Measurements from ENCODE around the gene FOXN4. TPM values are rescaled to one million over a fixed set of nuclear protein-coding genes. Genes with fewer than 3 reads are reported as not detected.

FOXN4 gene
- polyA plus RNA-seq, 3 donors, result 2.3 to 2.7 (median 2.4) TPM

DNA sequence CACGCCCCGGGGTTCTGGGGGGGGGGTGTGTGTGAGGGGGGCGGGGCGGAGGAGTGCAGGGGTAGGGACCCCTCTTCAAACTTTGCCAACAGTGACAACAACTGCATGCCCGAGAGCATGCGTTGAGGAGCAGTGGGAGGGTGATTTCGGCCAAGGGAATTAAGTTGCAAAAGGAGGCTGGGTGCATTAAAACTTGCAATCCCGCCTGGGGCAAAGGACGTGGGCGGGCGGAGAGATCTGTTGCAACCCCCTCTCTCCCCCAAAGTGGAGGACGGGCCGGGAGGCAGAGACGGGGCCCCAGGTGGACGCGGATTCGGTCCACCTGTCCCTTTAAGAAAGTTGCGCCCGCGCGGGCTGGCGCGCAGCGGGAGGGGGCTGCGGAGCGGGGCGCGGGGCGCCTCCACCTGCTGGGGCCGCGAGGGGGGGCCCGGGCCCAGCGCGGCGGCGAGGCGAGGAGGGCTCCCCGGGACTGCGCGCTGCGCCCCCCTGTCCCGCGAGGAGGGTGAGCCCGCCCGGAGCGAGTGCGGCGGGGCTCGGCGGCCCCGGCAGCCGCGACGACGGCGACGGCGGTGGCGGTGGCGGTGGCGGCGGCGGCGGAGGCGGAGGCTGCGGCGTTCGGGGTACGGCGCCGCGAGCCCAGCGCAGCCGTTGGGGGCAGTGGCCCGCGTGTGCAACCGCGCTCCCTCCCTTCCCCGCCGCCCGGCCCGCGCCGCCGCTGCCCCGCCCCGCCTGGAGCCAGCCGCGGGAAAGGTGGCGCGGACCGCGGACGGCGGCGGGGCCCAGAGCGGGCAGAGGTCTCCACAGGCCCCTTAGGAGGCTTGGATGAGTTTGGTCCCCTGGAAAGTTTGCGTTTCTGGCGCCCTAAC, 530 bp upstream of the FOXN4 start:
- DNase-seq, result no peak

DNA sequence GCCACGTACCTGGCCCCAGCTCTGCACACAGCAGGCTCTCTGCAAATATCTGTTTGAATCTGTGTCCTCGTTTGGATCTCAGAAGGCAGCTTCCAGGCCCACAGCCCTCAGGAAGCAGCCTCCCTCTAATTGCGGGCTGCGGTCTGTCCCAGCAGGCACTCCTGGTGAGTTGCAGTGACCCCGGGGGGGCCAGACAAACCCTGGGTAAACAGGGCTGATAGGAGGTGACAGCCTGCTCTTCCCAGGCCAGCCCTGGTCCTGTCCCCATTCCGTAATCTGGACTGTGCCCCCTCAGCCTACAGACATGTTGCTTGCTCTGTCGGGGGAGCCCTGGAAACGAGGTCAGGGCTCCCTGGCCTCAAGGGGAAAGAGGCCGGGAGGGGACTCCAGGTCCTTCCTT, 2.0 kb downstream of the FOXN4 start:
- DNase-seq, result no peak

DNA sequence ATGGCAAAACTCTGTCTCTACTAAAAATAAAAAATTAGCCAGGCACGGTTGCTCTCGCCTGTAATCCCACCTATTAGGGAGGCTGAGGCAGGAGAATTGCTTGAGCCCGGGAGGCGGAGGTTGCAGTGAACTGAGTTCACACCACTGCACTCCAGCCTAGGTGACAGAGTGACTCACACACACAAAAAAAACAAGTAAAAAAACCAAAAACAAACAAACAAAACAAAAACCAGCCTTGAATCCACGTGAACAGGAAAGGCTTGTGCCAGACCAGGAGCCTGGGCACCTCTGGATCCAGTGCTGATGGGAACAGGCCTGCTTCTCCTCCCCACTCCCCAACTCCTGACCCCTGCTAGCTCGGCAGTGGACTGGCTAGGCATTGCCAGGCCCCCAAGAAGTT, 3.5 kb downstream of the FOXN4 start:
- no peak for DNase-seq

DNA sequence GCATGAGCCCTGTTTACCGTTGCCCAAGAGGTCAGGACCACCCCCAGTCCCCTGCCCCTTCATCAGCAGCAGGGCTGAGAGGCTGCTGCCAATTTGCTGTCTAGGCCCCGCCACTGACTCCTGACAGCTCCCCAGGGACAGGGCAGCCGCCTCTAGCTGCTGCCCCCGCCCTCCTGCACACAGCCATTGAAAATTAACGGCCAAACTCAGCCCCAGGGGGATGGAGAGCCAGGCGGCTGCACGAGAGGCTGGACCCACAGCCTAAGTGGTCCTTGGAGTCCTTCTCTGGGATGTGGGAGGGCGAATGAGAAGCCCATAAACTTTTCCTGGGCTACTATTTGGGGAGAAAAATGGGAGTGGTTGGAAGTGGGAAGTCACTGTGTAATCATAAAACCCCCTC, 4.6 kb downstream of the FOXN4 start:
- no peak for DNase-seq

DNA sequence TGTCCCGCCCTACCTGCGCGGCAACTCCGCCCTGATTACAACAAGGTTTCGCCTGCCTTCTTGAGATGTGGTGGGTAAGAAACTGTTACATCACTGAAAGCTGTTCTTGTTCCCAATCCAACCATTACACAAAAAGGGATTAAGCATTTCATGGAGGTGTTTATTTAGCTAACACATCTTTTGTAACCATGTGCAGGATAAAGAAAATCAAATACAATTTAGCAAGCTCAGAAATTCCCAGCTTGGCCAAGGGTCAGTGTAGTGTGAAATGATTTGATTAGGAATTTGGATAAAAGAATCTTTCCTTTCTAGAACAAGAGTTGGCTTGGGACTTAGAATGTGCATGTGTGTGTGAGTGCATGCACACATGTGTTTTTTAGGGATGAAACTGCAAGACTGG, 6.3 kb downstream of the FOXN4 start:
- DNase-seq, result no peak

DNA sequence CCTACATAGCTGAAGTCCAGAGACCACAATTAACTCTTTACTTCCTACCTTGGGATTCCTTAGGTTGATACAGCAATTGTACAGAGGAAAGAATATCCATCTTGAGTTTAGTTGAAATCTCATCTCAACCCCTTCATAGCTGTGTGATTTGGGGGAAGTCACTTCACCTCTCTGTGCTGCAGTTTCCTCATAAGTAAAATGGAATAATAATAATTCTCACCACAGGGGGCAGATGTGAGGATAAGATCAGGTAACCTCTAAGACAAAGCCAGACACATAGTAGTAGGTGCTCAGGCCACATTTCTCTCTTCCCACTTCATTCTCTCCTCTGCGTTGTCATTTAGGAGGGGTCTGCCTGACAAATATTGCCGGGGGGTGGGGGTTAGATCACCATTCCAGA, 6.7 kb downstream of the FOXN4 start:
- no peak for DNase-seq

DNA sequence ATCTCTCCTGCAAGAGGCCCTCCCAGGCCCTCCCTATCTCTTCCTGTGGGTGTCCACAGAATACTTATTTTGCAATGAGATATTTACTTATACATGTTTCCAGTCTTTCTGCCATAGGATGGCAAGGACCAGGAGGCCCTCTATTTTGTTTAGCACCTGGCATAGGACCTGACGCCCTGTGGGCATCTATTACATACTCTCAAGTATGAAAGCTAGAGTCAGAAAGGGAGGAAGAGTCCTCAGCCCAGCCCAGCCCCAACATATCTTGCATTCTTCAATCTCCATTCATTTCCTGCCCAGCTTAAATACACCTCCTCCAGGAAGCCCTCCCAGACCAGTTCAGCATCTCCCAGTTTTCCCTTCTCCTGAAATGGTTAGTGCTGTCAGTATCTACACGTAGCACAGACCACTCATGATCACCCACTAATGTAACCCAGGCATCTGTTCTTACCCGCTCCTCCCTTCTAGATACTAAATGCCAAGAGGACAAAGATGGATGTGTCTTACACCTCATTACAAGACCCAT, 7.4 kb downstream of the FOXN4 start:
- no peak for DNase-seq

DNA sequence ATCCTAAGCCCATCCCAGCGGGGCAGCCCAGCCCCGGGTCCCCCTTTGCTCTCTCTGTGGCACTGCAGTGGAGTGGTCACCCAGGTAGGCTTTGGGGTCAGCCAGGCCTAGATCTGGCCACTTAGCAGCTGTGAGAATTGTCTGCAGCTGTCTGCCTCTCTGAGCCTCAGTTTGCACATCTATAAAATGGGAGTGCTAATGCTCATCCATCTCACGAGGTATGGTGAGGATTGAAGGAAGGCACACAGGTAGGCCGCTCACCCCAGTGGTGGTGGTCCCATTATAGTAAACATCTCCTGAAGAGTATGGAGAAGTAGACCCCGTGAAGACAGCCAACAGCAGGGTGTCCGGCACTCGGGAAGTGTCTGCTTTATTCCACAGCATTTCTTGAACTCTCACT, 9.2 kb downstream of the FOXN4 start:
- DNase-seq, result no peak

DNA sequence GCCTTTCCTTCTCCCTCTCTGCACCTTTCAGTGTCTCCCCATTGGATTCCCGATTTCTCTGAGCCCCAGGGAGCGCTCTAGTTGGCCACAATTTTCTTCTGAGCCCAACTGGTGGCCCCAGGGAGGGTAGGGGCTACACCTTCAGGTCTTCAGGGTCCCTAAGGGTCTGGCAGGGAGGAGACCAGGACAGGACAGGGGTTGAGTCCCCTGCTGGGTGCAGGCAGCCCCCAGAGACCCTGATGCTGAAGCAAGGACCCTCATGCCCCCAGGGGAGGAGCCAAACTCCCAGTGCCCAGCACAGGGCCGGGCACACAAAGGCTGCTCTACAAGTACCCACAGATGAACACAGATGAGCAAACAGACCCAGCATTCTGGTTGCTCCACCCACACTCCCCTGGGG, 12.7 kb downstream of the FOXN4 start:
- DNase-seq, result no peak

DNA sequence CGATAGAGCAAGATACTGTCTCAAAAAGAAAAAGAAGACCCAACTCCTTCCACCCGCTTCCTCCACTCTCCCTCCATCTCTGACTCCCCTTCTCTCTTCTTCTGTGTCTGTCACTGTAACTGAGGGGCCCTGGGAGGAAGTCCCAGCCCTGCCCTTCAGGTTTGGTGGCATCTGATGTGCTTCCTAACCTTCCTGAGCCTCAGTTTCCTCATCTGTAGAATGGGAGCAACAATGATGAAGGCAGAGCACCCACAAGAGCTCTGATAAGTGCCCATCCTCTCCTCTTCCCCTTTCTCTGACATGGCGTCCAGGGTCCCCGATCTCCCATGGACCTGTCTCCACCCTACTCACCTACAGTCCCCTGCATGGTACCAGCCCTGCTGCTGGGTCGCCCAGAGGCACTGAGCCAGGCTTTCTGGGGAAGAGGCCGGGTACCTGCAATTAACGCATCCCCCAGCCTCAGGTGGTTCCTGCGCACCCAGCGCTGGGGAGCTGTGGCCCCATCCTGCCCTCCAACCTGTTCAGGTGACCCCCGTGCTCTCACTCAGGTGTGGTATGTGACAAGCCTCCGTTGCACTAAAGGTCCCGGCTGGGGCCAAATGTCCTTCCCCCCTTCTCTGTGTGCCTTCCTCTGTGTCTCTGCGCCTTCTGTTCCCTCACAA, 13.2 kb downstream of the FOXN4 start:
- DNase-seq, result no peak

DNA sequence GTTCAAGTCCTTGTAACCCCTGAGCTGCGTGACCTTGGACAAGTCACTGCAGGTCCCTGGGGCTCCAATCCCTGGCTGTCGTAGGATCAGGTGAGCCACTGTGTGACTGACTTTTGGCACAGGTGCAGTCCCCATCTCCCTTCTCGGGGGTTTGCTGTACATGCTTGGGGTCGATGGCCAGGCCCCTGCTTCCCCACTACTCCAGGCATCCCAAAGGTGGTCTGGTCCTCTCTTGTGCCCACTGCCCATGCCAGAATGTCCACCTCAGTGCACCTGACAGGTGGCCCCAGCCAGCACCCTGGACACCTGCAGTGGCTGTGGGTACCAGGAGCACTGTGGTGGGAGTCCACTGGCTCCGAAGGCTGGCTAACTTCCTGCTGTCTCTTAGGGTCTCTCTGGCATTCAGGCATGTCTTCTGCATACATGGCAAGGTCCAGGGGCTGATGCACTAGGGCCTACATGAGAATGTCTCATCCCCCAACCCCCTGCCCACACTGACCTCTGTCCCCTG, 14.7 kb downstream of the FOXN4 start:
- no peak for DNase-seq

DNA sequence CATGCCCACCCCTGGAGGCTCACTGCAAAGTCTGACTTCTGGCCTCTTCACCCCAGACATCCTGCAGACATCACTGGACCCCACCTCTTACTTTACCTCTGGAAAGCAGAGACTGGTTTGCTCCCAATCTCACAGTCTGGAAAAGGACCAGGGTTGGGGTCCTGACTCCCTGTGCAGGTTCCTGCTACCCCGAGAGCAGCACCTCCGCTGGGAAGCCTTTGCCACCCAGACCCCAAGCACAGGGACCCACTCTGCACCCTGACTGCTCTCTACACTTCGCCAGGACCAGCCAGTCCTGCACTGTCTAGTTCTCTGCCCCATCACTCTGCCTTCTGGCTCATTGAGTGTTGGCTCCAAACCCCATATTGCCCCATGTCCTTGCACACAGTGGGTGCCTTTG, 16.0 kb downstream of the FOXN4 start:
- DNase-seq, result no peak

DNA sequence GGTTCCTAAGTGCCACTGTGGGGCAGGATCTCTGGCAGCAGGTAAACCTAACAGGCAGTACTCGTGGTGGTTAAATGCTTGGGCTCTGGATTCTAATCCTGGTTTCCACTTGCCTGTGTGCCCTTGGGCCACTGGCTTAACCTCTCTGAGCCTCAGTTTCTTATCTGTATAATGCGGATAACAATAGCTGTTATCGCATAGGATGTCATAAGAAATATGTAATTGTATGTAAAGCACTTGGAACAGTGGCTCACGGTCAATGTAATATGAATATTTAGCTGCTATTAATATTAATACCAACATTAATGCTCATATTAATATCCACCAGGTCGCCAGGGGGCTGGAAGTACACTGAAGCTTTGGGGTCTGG, 16.8 kb downstream of the FOXN4 start:
- no peak for DNase-seq

DNA sequence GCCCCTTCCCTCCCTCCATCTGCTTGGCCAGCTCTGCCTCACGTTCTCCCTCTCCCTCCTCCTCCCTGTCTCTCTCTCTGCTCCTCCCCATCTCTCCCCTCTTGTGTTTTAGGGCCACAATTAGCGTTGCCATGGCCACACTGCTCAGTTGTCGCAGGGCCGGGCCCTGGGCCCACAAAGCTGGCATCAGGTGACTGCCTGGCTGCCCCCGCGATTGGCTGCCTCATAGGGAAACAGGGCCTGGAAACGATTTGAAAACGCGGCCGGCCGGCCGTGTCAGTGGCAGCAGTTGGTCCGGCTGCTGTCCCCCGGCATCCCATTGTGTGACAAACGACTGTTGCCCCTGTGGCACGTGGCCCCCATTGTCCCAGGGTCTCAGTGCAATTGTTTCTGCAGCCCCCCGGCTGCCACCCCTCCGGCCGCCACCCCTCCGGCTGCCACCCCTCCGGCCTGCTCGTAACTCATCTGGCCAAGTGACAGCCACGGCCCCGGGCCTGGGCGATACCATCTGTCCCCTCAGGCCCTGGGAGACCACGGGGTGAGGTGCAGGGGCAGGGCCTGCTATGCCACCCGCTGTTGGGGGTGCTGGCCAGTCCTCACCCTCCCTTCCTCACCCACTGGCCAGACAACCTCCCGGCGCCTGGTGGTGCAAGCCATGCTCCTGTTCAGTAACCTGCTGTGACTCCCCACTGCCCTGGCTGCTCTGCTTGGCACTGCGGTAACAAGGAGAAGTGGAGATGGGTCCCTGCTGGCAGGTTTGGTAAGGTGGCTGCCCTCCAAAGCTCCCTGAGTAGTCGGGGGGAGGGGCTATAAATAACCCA, 17.4 kb downstream of the FOXN4 start:
- DNase-seq, result peak; percentile 89

DNA sequence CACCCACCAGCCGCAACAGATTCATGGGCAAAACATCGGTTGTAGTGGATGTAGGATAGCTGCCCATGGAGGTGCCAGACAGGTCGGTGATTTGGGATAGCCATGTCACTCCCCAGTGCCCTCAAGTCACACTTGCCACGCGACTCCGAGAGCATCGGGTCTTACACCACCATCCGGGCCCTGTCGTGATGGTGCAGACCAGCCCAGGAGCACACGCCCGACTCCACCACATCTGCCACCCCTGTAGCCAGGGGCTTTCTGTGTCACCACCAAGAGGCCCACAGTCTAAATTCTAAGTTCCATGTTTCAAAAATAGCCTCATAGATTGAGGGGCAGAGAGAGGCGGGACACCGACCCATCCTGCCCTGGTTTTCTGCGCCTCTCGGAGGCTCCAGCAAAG, 18.0 kb downstream of the FOXN4 start:
- no peak for DNase-seq

DNA sequence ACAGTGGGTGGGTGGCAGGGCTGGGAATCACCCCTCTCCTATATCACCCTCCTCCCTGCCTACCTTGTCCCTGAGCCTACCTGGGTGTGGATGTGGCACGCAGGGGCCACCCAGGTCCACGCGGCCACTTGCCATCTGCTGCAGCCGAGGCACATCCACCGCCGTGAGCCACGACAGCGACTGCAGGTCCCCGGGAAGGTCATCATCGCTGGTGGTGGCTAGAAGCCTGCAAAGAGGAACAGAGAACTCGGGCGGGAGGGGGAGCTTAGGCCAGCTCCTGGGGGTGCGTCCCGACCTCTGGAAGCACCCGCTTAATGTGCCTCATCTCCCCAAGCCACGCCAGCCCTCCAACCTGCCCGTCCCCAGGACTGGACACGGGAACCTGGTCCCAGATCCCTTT, 19.0 kb downstream of the FOXN4 start:
- DNase-seq, result no peak

DNA sequence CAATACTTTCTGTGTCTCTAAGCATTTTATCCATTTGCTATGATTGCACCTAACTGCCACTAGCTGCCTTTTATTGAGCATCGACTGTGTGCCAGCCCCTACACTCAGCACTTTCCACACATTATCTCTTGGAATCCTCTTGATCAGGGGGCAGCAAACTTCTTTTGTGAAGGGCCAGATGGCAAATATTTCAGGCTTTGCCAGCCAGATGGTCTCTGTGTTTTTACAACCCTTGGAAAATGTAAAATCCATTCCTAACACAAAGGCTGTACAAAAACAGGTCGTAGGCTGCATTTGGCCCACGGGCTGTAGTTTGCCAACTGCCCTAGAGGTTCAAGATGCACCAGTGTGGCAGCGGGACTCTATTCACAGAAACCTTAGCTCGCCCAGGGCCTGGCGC, 19.5 kb downstream of the FOXN4 start:
- no peak for DNase-seq

DNA sequence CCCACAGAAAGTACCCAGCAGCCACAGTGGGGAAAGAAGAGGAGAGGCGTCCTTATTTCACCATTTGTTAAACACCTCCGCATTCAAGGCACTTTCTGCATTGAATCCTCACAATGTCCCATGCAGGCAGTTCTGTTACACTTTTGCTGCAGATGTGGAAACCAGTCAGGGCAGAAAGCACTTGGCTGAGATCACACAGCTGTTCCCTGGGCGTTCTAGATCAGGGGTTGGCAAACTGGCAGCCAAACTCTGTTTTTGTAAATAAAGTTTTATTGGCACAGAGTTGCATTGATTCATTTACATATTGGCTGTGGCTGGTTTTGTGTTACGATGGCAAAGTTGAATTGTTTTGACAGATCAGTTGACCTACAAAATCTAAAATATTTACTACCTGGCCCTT, 20.1 kb downstream of the FOXN4 start:
- no peak for DNase-seq

DNA sequence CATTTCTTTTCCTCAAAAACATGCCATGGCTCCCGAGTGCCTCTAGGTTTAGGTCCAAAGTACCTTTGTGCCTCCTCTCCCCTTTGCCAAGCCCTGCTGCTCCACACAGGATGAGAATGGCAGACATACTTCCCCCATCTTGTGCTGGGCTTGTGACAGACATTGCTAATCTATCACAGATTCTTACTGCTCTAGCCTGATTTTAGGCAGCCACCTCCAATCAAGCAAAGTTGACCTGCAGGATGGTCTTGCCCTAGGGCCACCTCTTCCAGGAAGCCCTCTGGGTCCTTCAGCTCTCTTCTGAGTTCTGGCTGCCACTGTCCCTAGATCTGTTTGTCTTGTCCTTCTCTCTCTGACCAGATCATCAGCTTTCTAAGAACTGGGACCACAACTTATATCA, 20.5 kb downstream of the FOXN4 start:
- DNase-seq, result no peak

DNA sequence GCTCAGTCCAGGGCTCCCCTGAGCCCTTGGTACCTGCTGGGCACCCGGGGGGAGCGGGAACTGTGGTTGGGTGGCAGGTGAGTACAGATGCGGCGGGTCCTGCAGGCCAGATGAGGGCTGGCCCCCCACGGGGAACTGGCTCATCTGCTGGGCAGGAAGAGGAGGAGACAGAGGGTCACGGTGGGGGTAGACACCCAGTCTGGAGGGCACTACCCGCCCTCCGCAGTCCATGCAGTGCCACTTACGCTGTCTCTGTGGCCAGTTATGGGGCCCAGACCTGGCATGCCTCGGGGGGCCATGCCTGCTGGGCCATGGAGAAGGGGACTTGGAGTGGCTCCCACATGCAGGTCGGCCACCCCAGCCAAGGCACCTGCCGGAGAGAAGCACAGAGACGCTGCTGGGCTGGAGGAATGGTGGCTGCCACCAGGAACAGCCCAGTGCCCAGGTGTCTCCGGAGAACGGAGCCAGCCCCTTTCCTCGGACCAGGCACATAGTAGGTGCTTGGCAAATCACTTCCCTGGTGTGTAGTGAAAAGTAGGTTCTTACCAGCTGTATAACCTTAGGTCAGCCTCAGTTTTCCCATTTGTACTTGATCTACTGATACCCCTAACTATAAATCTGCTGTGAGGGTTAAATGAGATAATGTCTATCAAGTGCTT, 21.1 kb downstream of the FOXN4 start:
- DNase-seq, result no peak

DNA sequence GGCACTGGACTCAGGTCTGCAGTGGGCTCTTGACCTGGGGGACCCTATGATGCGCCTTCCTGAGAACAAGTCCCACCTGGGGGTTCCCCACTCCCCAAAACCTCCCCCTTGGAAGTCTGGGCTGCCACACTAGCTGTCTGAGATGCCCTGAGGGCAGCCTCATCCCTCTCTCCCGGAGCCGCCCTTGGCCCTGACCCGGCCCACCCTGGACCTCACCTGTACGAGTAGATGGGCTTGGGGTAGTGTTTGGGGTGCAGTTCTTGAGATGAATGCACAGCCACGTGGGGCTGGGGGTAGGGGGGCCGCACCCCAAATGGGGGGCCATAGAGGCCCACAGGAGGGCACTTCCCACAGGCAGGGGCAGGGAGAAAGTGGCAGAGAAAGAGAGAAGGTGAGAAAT, 21.9 kb downstream of the FOXN4 start:
- DNase-seq, result no peak

DNA sequence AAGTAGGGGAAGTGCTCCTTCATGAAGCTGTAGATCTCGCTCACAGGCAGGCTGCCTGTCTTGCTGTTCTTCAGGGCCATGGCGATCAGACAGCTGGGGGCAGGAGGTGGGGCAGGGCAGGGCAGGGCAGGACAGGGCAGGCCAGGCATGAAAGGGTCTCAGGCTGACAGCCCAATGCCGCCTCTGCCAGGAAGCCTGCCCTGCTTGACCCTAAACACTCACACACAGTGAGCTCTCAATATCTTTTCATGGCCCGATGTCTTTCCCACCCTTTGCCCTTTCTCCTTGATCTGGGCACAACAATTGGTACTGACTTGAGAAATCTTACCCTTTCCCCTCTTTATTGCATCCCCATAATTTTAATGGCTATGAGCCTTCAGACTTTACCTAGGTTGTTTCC, 22.4 kb downstream of the FOXN4 start:
- DNase-seq, result no peak
